ENCODE measurements around the gene RAB40B. TPM values are rescaled to one million over a fixed set of nuclear protein-coding genes. Genes with fewer than 3 reads are reported as not detected.
A peak's percentile ranks its signal among the peaks of the same experiment; 100 is the strongest.
"Not testable (repeated sequence)": the region's sequence is repeated elsewhere in the genome, so short reads cannot be mapped to it uniquely, and the experiment has no call there.

The RAB40B gene
- total RNA-seq, 2 experiments from 2014 or later, result 1.6 to 2.0 TPM

- Mint-ChIP-seq H3K4me3 (no peak overlapping the region), H3K27me3 (no peaks in the 10 kb centered on the region), H3K36me3 (ENCODE audit: low read depth) (peaks cover 11% of the 10 kb centered on the region), H3K9me3 (no peaks in the 10 kb centered on the region), H3K4me1 (ENCODE audit: low read depth) (no peaks in the 10 kb centered on the region), H3K27ac (no peak overlapping the region)
- peaks cover 3% of the 10 kb centered on the region for H3K36me3 ChIP-seq (ENCODE audit: insufficient read depth, low read length)
- DNase-seq, result peak in 2 of 14 experiments; percentile 39 to 54
- no peaks in the 10 kb centered on the region for H3K27me3 ChIP-seq (ENCODE audit: control insufficient read depth in 1 of 2, insufficient read depth in 2 of 2, low read length in 2 of 2)
- H3K4me1 ChIP-seq (ENCODE audit: insufficient read depth, low read length), result no peaks in the 10 kb centered on the region
- H3K27ac ChIP-seq (ENCODE audit: low read depth in 1 of 2, low read length in 2 of 2), result no peak overlapping the region
- H3K4me3 ChIP-seq (ENCODE audit: low read length), result no peak overlapping the region
- intact Hi-C loops (cut with DNase I, micrococcal nuclease), result no loop called here
- no peak for TF ChIP-seq CTCF (IDR thresholded peaks at IDR 0.05)
- POLR2A ChIA-PET, result no interaction called here
- no peaks in the 10 kb centered on the region for H3K9me3 ChIP-seq (ENCODE audit: control insufficient read depth in 1 of 2, insufficient read depth in 1 of 2, low read length in 2 of 2)
- CTCF ChIA-PET, result no interaction called here
- no peak for ATAC-seq (ENCODE audit: poor library complexity)
These were observed 43.4 kb downstream of the RAB40B start for GRCh38 chr17:82655038-82655479.

- H3K36me3 Mint-ChIP-seq (ENCODE audit: low read depth); H3K27ac Mint-ChIP-seq; intact Hi-C loops (cut with DNase I, micrococcal nuclease); H3K27me3 ChIP-seq (ENCODE audit: control insufficient read depth in 1 of 2, insufficient read depth in 2 of 2, low read length in 2 of 2); H3K27me3 Mint-ChIP-seq; H3K27ac ChIP-seq (ENCODE audit: low read depth in 1 of 2, low read length in 2 of 2); H3K9me3 Mint-ChIP-seq; H3K4me1 Mint-ChIP-seq (ENCODE audit: low read depth); DNase-seq; H3K4me3 ChIP-seq (ENCODE audit: low read length); POLR2A ChIA-PET; ATAC-seq (ENCODE audit: poor library complexity); H3K9me3 ChIP-seq (ENCODE audit: control insufficient read depth in 1 of 2, insufficient read depth in 1 of 2, low read length in 2 of 2); CTCF ChIA-PET; H3K4me3 Mint-ChIP-seq; H3K4me1 ChIP-seq (ENCODE audit: insufficient read depth, low read length); H3K36me3 ChIP-seq (ENCODE audit: insufficient read depth, low read length): not testable (repeated sequence)
These were observed 43.9 kb downstream of the RAB40B start for GRCh38 chr17:82654611-82655010.

- Mint-ChIP-seq H3K4me1 (ENCODE audit: low read depth) (peaks cover 4% of the 10 kb centered on the region), H3K4me3 (no peak overlapping the region), H3K9me3 (no peaks in the 10 kb centered on the region), H3K36me3 (ENCODE audit: low read depth) (peaks cover 4% of the 10 kb centered on the region), H3K27me3 (no peaks in the 10 kb centered on the region), H3K27ac (no peak overlapping the region)
- H3K27ac ChIP-seq (ENCODE audit: low read depth in 1 of 2, low read length in 2 of 2), result no peak overlapping the region
- H3K4me3 ChIP-seq (ENCODE audit: low read length), result no peak overlapping the region
- POLR2A ChIA-PET, result no interaction called here
- H3K27me3 ChIP-seq (ENCODE audit: control insufficient read depth in 1 of 2, insufficient read depth in 2 of 2, low read length in 2 of 2), result no peaks in the 10 kb centered on the region
- no peak for TF ChIP-seq CTCF (IDR thresholded peaks at IDR 0.05)
- CTCF ChIA-PET, result no interaction called here
- intact Hi-C loops (cut with DNase I, micrococcal nuclease), result no loop called here
- H3K9me3 ChIP-seq (ENCODE audit: control insufficient read depth in 1 of 2, insufficient read depth in 1 of 2, low read length in 2 of 2), result no peaks in the 10 kb centered on the region
- peaks cover 8% of the 10 kb centered on the region for H3K4me1 ChIP-seq (ENCODE audit: insufficient read depth, low read length)
- ATAC-seq (ENCODE audit: poor library complexity) (no peak), DNase-seq (no peak)
- peaks cover 3% of the 10 kb centered on the region for H3K36me3 ChIP-seq (ENCODE audit: insufficient read depth, low read length)
These were observed 44.6 kb downstream of the RAB40B start for GRCh38 chr17:82653651-82654528.

- TF ChIP-seq CTCF (IDR thresholded peaks at IDR 0.05), result no peak
- POLR2A ChIA-PET, result no interaction called here
These were observed 47.8 kb downstream of the RAB40B start for GRCh38 chr17:82650723-82651122.

More at GRCh38 chr17:82650723-82651122, 47.8 kb downstream of the RAB40B start:
- no peak overlapping the region for H3K27ac Mint-ChIP-seq
- H3K4me3 Mint-ChIP-seq, result peak overlapping the region; percentile 56
- Histone ChIP-seq H3K4me1 (ENCODE audit: insufficient read depth, low read length) (peaks cover 31% of the 10 kb centered on the region), H3K27me3 (ENCODE audit: control insufficient read depth in 1 of 2, insufficient read depth in 2 of 2, low read length in 2 of 2) (no peaks in the 10 kb centered on the region), H3K27ac (ENCODE audit: low read depth in 1 of 2, low read length in 2 of 2) (no peak overlapping the region), H3K36me3 (ENCODE audit: insufficient read depth, low read length) (no peaks in the 10 kb centered on the region), H3K4me3 (ENCODE audit: low read length) (no peak overlapping the region), H3K9me3 (ENCODE audit: control insufficient read depth in 1 of 2, insufficient read depth in 1 of 2, low read length in 2 of 2) (no peaks in the 10 kb centered on the region)
- no peaks in the 10 kb centered on the region for H3K36me3 Mint-ChIP-seq (ENCODE audit: low read depth)
- intact Hi-C loops (cut with DNase I, micrococcal nuclease), result no loop called here
- CTCF ChIA-PET, result no interaction called here
- no peaks in the 10 kb centered on the region for H3K9me3 Mint-ChIP-seq
- DNase-seq, result no peak
- H3K27me3 Mint-ChIP-seq, result no peaks in the 10 kb centered on the region
- H3K4me1 Mint-ChIP-seq (ENCODE audit: low read depth), result peaks cover 16% of the 10 kb centered on the region
- no peak for ATAC-seq (ENCODE audit: poor library complexity)
